Panc1 (cell line): Measurements from ENCODE around the gene NAGA. TPM values are rescaled to one million over a fixed set of nuclear protein-coding genes. Genes with fewer than 3 reads are reported as not detected.

Source experiments
- ATAC-seq: fragments of 200-7000 bp; cut with Tn5 transposase; 2 replicates; pipeline ENCODE4 v1.9.1; 2020; ENCODE audit warnings: mild to moderate bottlenecking, moderate library complexity
- BruUV-seq: library from RNA; stranded (reverse); fragments of 400-500 nt; replicated peaks from 2 replicates; lab custom pipeline; 2021; lab: Mats Ljungman, UMichigan
- CTCF ChIA-PET: fragments of 300-600 bp; sonication (Branson Sonifier 250); formaldehyde crosslinking; loops from one replicate; lab custom pipeline; 2022; ENCODE audit warnings: antibody characterized with exemption; lab: Charles Lee
- POLR2A ChIA-PET: fragments of 300-600 bp; sonication (Branson Sonifier 250); formaldehyde crosslinking; loops from one replicate; lab custom pipeline; 2022; ENCODE audit warnings: antibody characterized with exemption; lab: Charles Lee
- DNase-seq: peaks from one replicate; pipeline ENCODE4 v3.0.0-alpha.2; 2010; ENCODE audit warnings: low read depth, low spot score
- H3K27ac ChIP-seq: 2 replicates; pipeline ENCODE4 v1.5.1; 2011; ENCODE audit warnings: mild to moderate bottlenecking, low read length, inconsistent platforms
- H3K27me3 ChIP-seq: fragments of 200-500 bp; sonication (Bioruptor generic); 2 replicates; pipeline ENCODE4 v1.6.0; 2014; ENCODE audit warnings: low read length, inconsistent platforms; ENCODE audit not compliant: control insufficient read depth, insufficient read depth
- H3K36me3 ChIP-seq: fragments of 200-500 bp; sonication (Bioruptor generic); 2 replicates; pipeline ENCODE4 v1.5.1; 2014; ENCODE audit warnings: inconsistent platforms, mild to moderate bottlenecking, low read length, moderate library complexity; ENCODE audit not compliant: control insufficient read depth, insufficient read depth
- H3K4me1 ChIP-seq: 2 replicates; pipeline ENCODE4 v1.5.1; 2011; ENCODE audit warnings: inconsistent platforms, mild to moderate bottlenecking, low read length, moderate library complexity; ENCODE audit not compliant: control insufficient read depth, insufficient read depth
- H3K4me3 ChIP-seq, 2 experiments: 2 replicates each; pipeline ENCODE4 v1.5.1; 2011 to 2012; ENCODE audit warnings: low read depth in 2 of 2, low read length in 2 of 2, mild to moderate bottlenecking in 2 of 2, inconsistent platforms in 1 of 2, moderate library complexity in 1 of 2
- H3K9me3 ChIP-seq: fragments of 200-500 bp; sonication (Bioruptor generic); 2 replicates; pipeline ENCODE4 v1.5.1; 2014; ENCODE audit warnings: low read depth, mild to moderate bottlenecking, inconsistent platforms, low read length, moderate library complexity; ENCODE audit not compliant: control insufficient read depth, insufficient read depth
- CTCF ChIP-seq: fragments of 450-650 bp; IDR thresholded peaks from 2 replicates; pipeline ENCODE4 v1.5.1; 2017; ENCODE audit warnings: mild to moderate bottlenecking
- POLR2AphosphoS5 ChIP-seq: IDR thresholded peaks from 2 replicates; pipeline ENCODE4 v1.6.1; 2012; ENCODE audit warnings: mild to moderate bottlenecking, low read depth, low read length, moderate library complexity
- SIN3A ChIP-seq: IDR thresholded peaks from 2 replicates; pipeline ENCODE4 v1.6.1; 2012; ENCODE audit warnings: low read depth, mild to moderate bottlenecking, low read length, moderate library complexity, borderline replicate concordance; ENCODE audit not compliant: insufficient read depth
- TCF7L2 ChIP-seq: IDR thresholded peaks from 2 replicates; pipeline ENCODE4 v1.6.1; 2011; ENCODE audit warnings: mild to moderate bottlenecking, low read depth, low read length, inconsistent platforms
- in situ Hi-C: cut with HindIII; loops from 2 replicates; pipeline ENCODE4 v1.10.0; 2016; ENCODE audit warnings: low sequenced_read_pairs, low pct_unique_long_range_greater_than_20kb
- intact Hi-C: fragments of 100-400 bp; cut with micrococcal nuclease; formaldehyde crosslinking; loops from one replicate; pipeline ENCODE4 v1.10.0; 2022; ENCODE audit not compliant: unreplicated experiment
- total RNA-seq: library from RNA; stranded (reverse); gene quantifications from one replicate; pipeline ENCODE4 v1.2.1, GENCODE V29; 2021; ENCODE audit not compliant: unreplicated experiment
- TF ChIP-seq, protein P1 (sequence below), 2 experiments: IDR thresholded peaks; 2 replicates each; pipeline ENCODE4 v1.6.1; 2011 to 2012; ENCODE audit warnings: low read depth in 2 of 2, control low read depth in 1 of 2, low read length in 1 of 2, mild to moderate bottlenecking in 1 of 2, moderate library complexity in 1 of 2; ENCODE audit not compliant: insufficient read depth in 1 of 2

The NAGA gene
- total RNA-seq, 1 experiment from 2014 or later: 24.2 TPM

- no peak for ATAC-seq
- BruUV-seq: no TSS peak
- TF ChIP-seq CTCF: no peak
- TF ChIP-seq, protein P1, sequence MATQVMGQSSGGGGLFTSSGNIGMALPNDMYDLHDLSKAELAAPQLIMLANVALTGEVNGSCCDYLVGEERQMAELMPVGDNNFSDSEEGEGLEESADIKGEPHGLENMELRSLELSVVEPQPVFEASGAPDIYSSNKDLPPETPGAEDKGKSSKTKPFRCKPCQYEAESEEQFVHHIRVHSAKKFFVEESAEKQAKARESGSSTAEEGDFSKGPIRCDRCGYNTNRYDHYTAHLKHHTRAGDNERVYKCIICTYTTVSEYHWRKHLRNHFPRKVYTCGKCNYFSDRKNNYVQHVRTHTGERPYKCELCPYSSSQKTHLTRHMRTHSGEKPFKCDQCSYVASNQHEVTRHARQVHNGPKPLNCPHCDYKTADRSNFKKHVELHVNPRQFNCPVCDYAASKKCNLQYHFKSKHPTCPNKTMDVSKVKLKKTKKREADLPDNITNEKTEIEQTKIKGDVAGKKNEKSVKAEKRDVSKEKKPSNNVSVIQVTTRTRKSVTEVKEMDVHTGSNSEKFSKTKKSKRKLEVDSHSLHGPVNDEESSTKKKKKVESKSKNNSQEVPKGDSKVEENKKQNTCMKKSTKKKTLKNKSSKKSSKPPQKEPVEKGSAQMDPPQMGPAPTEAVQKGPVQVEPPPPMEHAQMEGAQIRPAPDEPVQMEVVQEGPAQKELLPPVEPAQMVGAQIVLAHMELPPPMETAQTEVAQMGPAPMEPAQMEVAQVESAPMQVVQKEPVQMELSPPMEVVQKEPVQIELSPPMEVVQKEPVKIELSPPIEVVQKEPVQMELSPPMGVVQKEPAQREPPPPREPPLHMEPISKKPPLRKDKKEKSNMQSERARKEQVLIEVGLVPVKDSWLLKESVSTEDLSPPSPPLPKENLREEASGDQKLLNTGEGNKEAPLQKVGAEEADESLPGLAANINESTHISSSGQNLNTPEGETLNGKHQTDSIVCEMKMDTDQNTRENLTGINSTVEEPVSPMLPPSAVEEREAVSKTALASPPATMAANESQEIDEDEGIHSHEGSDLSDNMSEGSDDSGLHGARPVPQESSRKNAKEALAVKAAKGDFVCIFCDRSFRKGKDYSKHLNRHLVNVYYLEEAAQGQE (IDR thresholded peaks at IDR 0.05; ENCODE audit: insufficient read depth in 1 of 2, low read depth in 2 of 2, low read length in 1 of 2): no peak
- TF ChIP-seq SIN3A: no peak
- TF ChIP-seq TCF7L2: no peak
- TF ChIP-seq POLR2AphosphoS5: no peak
- intact Hi-C loops: no loop called here
- ChIA-PET CTCF (no interaction called here), POLR2A (no interaction called here)
- H3K9me3 ChIP-seq: no peaks in the 10 kb centered on the region
- H3K36me3 ChIP-seq: no peaks in the 10 kb centered on the region; the same call in 1 of the 2 replicates
- H3K4me3 ChIP-seq: no peak overlapping the region
- peaks cover 10% of the 10 kb centered on the region for H3K4me1 ChIP-seq
- no peak overlapping the region for H3K27ac ChIP-seq
- in situ Hi-C loops: no loop called here
- DNase-seq: no peak
- H3K27me3 ChIP-seq: no peaks in the 10 kb centered on the region
Observed at GRCh38 chr22:42076764-42077485, 6.3 kb upstream of the NAGA start.

DNA sequence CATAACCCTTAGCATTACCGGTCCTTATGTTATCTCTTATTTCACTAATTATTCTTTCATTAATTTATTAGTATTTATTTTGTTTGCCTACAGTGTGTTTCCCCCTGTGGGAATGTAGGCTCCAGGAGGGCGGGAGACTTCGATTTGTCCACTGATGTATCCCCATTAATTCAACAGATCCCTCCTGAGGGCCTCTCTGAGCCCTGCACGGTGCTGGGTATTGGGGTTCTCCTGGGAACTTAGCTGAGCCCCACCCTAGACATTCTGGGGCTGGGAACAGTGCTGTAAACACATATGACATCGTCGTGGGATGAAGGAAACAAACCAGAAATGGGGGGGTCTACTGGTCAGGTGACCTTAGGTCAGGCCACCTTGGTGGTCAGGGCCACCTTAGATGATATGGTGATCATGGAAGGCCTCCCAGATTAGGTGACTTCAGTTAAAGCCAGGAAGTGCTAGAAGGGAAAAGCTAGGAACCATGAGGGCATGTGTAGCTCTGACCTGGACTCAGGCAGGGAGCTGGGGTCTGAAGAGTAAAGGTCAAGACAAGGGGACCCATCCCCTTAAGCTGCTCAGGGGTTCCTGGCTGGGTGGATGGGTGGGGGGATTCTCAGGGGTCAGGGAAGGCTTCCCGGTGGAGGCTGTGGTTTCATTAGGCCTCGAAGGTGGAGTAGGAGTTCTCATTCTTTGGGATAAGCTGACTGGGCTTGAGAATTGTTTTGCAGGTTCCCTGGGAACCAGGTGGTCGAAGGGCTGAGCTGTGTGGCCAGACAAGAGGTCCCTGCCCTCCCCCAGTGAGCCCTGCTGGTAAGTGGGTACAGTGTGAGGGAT, 4.4 kb upstream of the NAGA start:
- CTCF ChIA-PET: interaction anchor here (0.6 kb wide), 1 partner anchor 107 kb away, joined by 3 read pairs; no protein-coding TSS in a partner anchor
- no TSS peak for BruUV-seq
- peaks cover 5% of the 10 kb centered on the region for H3K4me1 ChIP-seq
- no peaks in the 10 kb centered on the region for H3K9me3 ChIP-seq
- in situ Hi-C loops: no loop called here
- no peaks in the 10 kb centered on the region; the same call in 1 of the 2 replicates for H3K36me3 ChIP-seq
- H3K27ac ChIP-seq: no peak overlapping the region
- intact Hi-C loops: loop anchor here (5.0 kb wide), 1 partner anchor 108 kb away; the partner anchor contains the start of gene SEPTIN3
- no peak for TF ChIP-seq SIN3A
- no peak for TF ChIP-seq POLR2AphosphoS5
- TF ChIP-seq CTCF: no peak
- TF ChIP-seq, protein P1 (IDR thresholded peaks at IDR 0.05; ENCODE audit: insufficient read depth in 1 of 2, low read depth in 2 of 2, low read length in 1 of 2): no peak
- no peak for TF ChIP-seq TCF7L2
- DNase-seq (no peak), ATAC-seq (no peak)
- no peak overlapping the region for H3K4me3 ChIP-seq
- no peaks in the 10 kb centered on the region for H3K27me3 ChIP-seq
- POLR2A ChIA-PET: no interaction called here
